ENCODE results near the gene HS3ST2.
A peak's percentile ranks its signal among the peaks of the same experiment; 100 is the strongest.
"Not testable (repeated sequence)": the region's sequence is repeated elsewhere in the genome, so short reads cannot be mapped to it uniquely, and the experiment has no call there.

HS3ST2 gene

DNA sequence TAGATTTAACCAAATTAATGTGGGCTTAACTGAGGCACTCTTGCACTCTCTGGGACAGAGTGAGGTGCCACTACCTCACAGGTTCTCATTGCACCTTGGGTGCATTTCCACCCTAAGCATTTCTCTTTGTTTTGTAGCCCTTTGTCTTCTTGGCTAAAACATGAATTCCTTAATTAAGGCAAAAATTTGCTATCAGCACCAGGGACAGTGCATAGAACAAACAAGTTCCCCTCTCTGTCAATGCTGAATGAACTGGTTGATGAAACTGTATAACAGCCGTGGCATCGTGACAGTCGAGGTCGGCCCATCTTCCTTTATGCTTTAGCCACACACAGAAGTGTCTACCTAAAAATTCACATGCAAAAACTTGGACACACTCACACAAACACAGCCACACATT lies 74.8 kb downstream of the HS3ST2 start:
- TF ChIP-seq, protein P1, sequence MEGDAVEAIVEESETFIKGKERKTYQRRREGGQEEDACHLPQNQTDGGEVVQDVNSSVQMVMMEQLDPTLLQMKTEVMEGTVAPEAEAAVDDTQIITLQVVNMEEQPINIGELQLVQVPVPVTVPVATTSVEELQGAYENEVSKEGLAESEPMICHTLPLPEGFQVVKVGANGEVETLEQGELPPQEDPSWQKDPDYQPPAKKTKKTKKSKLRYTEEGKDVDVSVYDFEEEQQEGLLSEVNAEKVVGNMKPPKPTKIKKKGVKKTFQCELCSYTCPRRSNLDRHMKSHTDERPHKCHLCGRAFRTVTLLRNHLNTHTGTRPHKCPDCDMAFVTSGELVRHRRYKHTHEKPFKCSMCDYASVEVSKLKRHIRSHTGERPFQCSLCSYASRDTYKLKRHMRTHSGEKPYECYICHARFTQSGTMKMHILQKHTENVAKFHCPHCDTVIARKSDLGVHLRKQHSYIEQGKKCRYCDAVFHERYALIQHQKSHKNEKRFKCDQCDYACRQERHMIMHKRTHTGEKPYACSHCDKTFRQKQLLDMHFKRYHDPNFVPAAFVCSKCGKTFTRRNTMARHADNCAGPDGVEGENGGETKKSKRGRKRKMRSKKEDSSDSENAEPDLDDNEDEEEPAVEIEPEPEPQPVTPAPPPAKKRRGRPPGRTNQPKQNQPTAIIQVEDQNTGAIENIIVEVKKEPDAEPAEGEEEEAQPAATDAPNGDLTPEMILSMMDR (IDR thresholded peaks at IDR 0.05; ENCODE audit: low read depth, low read length): no peak
- DNase-seq (ENCODE audit: extremely low read depth, low read depth): no peak

DNA sequence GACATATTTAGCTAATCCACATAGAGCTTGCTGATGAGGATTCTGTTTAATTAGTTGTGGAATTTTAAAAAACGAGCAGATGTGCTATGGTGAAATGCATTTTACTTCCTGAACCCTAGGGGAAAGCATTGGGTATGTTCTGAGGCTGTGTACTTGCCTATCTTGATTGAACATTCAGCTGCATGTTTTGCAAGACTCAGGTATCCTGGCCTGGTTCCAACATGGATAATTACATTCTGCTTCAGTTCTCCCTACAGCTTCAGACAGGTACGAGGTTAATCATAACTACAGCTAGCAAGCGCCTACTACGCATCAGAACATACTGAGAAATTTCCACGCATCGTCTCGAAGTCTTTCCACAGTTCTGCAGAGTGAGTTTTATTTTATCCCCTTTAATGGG lies 77.0 kb downstream of the HS3ST2 start:
- TF ChIP-seq, protein P1 (IDR thresholded peaks at IDR 0.05; ENCODE audit: low read depth, low read length): no peak
- DNase-seq (ENCODE audit: extremely low read depth, low read depth): no peak

DNA sequence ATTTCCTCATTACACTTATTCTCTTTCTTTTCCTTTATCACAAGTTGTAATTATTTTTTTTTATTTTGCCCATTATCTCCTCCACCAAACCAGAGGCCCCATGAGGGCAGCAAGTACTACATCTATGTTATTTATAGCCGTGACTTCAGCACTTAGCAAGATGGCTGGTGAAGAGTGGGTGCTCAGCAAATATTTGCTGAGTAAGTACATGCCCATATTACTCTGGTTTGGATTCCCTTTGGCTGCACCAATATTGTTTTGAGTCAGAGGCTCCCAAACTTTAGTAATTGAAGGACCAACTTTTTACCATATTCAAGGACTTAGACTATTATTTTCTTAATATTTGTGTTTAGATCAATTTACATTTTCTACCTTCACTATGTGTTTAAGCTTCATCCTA lies 83.2 kb downstream of the HS3ST2 start:
- TF ChIP-seq, protein P1 (IDR thresholded peaks at IDR 0.05; ENCODE audit: low read depth, low read length): no peak
- DNase-seq (ENCODE audit: extremely low read depth, low read depth): no peak

DNA sequence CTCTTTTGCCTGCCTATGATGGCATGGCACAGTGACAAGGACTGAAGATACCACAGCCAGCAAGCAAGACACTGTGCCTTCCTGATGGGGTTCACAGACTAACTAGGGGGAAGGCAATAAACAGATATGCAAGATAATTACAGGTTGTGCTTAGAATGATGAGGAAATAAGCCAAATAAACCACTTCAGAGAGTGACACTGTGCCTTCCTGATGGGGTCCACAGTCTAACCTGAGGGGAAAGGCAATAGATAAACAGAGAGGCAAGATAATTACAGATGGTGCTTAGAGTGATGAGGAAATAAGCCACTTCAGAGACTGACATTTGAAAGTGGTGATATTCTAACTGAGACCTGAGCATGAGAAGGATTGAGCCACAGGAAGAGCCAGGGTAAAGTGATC lies 84.2 kb downstream of the HS3ST2 start:
- TF ChIP-seq, protein P1 (IDR thresholded peaks at IDR 0.05; ENCODE audit: low read depth, low read length): no peak
- no peak for DNase-seq (ENCODE audit: extremely low read depth, low read depth)

DNA sequence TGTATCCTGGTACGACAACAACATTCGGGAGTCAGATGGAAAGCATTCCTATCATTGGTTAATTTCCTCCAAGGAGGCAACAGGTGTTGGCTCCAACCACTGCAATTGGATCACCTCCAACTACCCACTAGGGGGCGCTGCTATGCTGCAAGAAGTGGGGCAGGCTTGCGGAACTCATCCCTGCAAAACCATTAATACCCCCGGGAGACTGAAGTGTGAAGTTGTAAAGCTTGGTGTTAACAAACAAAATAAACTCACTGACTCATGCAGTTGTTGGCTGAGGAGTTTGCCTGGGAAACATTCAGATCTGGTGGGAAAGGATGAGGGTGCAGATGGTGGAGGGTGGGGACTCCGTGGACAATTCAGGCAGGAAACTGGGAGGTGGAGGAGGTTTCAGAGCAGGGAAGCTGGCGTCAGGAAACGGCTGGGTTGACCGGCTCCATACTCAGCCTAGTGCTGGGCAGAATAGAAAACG lies 84.9 kb downstream of the HS3ST2 start:
- TF ChIP-seq, protein P1 (IDR thresholded peaks at IDR 0.05; ENCODE audit: low read depth, low read length): peak; percentile 58
- peak; percentile 1 for DNase-seq (ENCODE audit: extremely low read depth, low read depth)

DNA sequence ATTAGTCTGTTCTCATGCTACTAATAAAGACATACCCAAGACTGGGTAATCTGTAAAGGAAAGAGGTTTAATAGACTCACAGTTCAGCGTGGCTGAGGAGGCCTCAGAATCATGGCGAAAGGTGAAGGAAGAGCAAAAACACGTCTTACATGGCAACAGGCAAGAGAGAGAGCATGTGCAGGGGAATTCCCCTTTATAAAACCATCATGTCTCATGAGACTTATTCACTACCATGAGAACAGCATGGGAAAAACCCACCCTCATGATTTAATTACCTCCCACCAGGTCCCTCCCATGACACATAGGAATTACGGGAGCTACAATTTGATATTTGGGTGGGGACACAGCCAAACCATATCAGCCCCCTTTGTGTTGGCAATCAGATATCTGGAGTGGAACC lies 85.6 kb downstream of the HS3ST2 start:
- not testable (repeated sequence) for DNase-seq (ENCODE audit: extremely low read depth, low read depth)

DNA sequence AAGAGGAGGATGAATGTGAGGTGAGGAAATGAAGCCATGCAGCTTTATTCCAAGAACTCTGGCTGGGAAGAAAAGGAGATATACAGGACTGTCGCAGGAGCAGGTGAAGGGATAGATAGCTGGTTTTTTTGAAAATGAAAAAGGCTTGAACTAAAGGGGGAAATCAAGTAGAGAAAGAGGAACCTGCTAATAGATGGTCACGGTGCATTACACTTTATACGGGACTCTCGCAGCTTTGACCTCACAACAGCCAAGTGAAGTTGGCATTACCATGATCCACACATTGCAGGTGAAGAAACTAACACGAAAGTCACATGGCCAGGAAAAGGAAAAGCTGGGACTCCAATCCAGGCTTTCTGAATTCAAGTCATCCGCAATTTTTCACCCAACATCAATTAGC lies 86.9 kb downstream of the HS3ST2 start:
- no peak for DNase-seq (ENCODE audit: extremely low read depth, low read depth)
- TF ChIP-seq, protein P1 (IDR thresholded peaks at IDR 0.05; ENCODE audit: low read depth, low read length): no peak

DNA sequence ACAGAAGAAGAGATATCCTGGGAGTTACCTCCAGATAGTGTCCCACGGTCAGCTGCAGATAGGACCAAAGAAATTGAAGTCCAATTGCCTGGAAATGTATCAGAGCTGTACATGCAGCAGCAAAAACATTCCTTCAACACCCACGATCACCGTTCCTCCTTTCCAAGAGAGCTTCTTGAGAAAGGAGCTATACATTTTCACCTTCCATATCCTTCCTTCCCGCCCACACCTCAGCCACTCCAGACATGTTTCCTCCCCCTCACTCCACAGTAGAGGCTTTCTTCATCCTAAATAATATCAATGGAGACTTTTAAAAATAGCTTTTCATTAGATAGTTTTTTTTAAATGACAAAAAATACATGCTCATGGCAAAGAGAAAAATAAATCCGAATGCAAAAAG lies 87.6 kb downstream of the HS3ST2 start:
- DNase-seq (ENCODE audit: extremely low read depth, low read depth): no peak
- TF ChIP-seq, protein P1 (IDR thresholded peaks at IDR 0.05; ENCODE audit: low read depth, low read length): no peak
